H1 (cell line): ENCODE data around the gene RFT1. TPM values are rescaled to one million over a fixed set of nuclear protein-coding genes. Genes with fewer than 3 reads are reported as not detected.

Experiments used
- CTCF ChIP-seq, 3 experiments: IDR thresholded peaks; 1 replicate in 2 of 3; 2 replicates in 1 of 3; pipeline versions ENCODE4 v1.5.1 to v1.6.1; 2011; ENCODE audit warnings: low read length in 3 of 3, mild to moderate bottlenecking in 3 of 3, inconsistent platforms in 2 of 3, low read depth in 1 of 3, moderate library complexity in 1 of 3; ENCODE audit not compliant: insufficient read depth in 1 of 3; ENCODE audit errors: control extremely low read depth in 1 of 3
- NANOG ChIP-seq: IDR thresholded peaks from 2 replicates; pipeline ENCODE4 v1.6.1; 2011; ENCODE audit warnings: low read length, low read depth, mild to moderate bottlenecking, inconsistent platforms; ENCODE audit not compliant: insufficient read depth, poor library complexity, severe bottlenecking
- RAD21 ChIP-seq, 2 experiments: IDR thresholded peaks in 1 of 2; conservative IDR thresholded peaks in 1 of 2; 2 replicates each; pipeline ENCODE4 v1.6.1; 2011; ENCODE audit warnings: low read depth in 2 of 2, low read length in 2 of 2, improper control_type of control experiment in 1 of 2, inconsistent platforms in 1 of 2, mild to moderate bottlenecking in 1 of 2, moderate library complexity in 1 of 2
- SRF ChIP-seq: IDR thresholded peaks from 2 replicates; pipeline ENCODE4 v1.6.1; 2011; ENCODE audit warnings: mild to moderate bottlenecking, low read depth, low read length, moderate library complexity
- polyA plus RNA-seq, 7 experiments: library from polyadenylated mRNA; depleted of rRNA in 3 of 7; stranded (reverse) in 5 of 7; unstranded in 2 of 7; fragments of >200 nt in 5 of 7; fragments of 200-250 nt in 2 of 7; gene quantifications; 1 replicate in 5 of 7; 2 replicates in 1 of 7; 4 replicates in 1 of 7; pipeline versions ENCODE4 v1.2.1 to v1.2.3, GENCODE V29; 2011 to 2013; ENCODE audit warnings: missing spikeins in 2 of 7, mixed read lengths in 2 of 7
- total RNA-seq: library from RNA; stranded (reverse); fragmentation: NEBNext Ultra II Directional; extraction: Animal tissue kit (Norgen Biotek cat#: 25700); gene quantifications from 2 replicates; pipeline ENCODE4 v1.2.1, GENCODE V29; 2021

Gene RFT1
- total and polyA plus RNA-seq, 2 of the 8 experiments (the other 6 are each of a cell fraction or from before 2014, with no cell fraction given), result 27.7 to 42.4 TPM

- no peak for TF ChIP-seq NANOG
- no peak for TF ChIP-seq SRF
- no peak for TF ChIP-seq CTCF (IDR thresholded peaks at IDR 0.05; ENCODE audit: control extremely low read depth in 1 of 3, insufficient read depth in 1 of 3, low read depth in 1 of 3, low read length in 3 of 3)
- TF ChIP-seq RAD21 (IDR thresholded peaks at IDR 0.05 in 1 of 2, conservative IDR thresholded peaks at IDR 0.05 in 1 of 2; ENCODE audit: low read depth in 2 of 2, low read length in 2 of 2), result no peak
Measured at GRCh38 chr3:53102601-53103147, 27.6 kb downstream of the RFT1 start (continued).
